Measurements from ENCODE around the gene FAM210A.
"Not testable (repeated sequence)": the region's sequence is repeated elsewhere in the genome, so short reads cannot be mapped to it uniquely, and the experiment has no call there.

FAM210A gene

DNA sequence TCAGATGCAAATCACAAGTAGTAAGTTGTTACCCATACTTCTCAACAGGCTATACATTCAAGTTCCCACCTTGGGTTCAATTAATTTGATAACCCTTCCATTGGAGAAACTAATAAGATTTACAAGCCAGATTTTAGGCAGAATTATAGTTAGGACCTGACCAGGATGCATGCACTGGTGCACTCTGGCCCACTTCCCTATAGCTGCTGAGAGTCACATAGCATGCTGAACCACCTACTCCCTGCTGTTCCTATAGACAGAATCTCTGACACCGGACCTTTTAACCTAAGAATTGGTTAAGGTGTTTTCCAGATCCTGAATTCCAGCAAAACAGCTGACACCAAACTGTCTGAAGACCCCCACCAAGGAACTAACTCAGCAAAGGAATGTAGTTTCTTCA is 26.2 kb downstream of the FAM210A start:
- no peak for DNase-seq

DNA sequence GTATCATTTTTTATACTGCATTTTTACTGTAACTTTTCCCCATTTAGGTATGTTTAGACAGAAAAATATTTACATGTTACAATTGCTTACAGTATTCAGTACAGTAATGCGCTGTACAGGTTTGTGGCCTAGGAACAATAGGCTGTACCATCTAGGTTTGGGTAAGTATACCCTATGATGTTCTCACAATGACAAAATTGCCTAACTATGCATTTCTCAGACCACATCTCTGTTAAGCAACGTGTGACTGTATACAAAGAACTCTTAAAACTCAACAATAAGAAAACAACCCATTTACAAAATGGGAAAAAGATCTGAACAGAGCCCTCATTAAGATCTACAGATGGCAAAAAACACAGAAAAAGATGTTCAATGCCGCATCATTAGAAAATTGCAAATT is 29.4 kb downstream of the FAM210A start:
- DNase-seq = no peak

DNA sequence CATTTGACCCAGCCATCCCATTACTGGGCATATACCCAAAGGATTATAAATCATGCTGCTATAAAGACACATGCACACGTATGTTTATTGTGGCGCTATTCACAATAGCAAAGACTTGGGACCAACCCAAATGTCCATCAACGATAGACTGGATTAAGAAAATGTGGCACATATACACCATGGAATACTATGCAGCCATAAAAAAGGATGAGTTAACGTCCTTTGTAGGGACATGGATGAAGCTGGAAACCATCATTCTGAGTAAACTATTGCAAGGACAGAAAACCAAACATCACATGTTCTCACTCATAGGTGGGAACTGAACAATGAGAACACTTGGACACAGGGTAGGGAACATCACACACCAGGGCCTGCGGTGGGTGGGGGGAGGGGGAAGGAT is 31.0 kb downstream of the FAM210A start:
- not testable (repeated sequence) for DNase-seq

GRCh38 chr18:13690060-13690459 is 36.3 kb downstream of the FAM210A start:
- DNase-seq = not testable (repeated sequence)

DNA sequence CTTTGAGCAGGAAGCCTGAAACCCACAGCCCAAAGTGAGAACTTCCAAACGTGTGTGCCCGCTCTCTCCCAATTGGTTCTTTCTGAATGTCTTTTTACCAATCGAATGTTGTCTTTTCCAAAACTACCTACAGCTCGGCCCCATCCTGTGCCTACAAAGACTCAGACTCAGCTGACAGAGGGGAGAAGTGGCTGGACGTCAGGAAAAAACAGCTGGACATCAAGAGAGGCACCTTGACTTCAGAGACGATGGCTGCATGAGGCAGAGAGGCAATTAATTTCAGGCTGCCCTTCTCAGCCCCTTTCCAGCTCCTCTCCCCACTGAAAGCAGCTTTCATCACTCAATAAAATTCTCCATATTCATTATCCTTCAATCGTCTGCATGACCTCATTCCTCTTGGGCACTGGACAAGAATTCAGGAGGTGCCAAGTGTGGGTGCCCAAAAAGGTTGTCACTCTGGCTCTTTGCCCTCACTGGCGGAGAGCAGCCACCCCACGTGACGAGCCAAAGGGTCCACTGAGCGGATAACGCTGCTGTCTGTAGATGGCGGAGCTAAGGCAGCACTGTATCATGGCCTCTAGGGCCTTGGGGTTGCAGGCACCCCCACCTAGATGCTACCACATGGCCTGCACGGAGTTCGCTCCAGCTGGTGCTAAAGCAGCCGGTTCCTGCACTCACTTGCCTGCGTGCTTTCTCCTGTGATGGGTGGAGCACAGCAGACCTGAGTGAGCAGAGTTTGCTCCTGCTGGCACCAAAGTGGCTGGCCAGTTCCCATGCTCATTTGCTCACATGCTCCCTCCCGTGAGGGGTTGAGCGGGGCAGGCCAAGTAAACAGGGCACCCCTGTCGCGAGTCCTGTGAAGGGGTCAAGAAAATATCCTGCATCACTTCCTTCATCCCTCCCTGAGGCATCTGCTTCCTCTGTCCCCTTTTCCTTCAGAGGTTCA is 37.9 kb downstream of the FAM210A start:
- no peak for DNase-seq

- no peak for DNase-seq
Observed at GRCh38 chr18:13684546-13684945, 41.8 kb downstream of the FAM210A start.

DNA sequence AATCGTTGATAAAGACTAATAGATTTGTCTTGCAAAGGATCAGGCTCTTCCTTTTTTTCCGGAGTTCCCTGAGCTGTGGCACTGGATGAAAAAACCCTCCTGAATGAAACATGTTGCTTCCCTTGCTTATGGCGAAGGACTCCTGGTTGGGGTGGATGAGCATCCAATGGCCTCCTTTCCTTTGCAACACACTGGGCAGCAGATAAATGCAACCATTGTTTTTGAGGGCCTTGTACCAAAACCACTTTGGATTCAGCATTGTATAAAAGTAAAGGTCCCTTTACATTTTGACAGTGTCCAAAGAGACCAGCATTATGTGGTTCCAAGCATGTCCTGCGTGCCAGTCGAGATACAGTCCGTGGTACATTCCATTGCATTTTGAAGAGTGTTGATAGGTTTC is 44.7 kb downstream of the FAM210A start:
- no peak for DNase-seq

DNA sequence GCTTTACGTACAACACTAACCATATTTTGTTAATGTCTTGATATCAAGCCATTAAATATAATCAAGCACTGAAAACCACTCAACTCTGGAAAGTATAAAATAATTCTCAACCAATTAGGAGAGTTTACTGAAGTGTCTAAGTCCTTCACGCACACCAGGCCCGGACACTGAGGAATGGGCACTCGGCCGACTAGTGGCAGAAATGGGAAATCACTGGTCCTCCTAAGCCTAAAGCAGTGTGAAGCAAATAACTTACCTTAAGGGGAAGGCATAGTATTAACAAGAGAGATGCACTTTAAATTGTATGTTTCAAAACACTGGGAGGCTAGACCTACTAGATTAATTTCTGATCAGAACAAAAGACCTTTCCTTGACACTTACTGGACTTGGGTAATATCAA is 45.7 kb downstream of the FAM210A start:
- peak in 1 of 2 experiments; percentile 29 for DNase-seq

DNA sequence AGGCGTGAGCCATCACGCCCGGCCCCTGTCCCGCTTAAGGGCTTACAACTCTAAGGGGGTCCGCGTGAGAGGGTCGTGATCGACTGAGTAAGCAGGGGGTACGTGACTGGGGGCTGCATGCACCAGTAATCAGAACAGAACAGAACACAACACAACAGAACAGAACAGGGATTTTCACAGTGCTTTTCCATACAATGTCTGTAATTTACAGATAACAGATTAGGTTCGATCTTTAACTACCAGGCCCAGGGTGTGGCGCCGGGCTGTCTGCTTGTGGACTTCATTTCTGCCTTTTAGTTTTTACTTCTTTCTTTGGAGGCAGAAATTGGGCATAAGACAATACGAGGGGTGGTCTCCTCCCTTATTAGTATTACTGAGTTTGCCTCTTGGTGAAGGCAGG is 49.0 kb downstream of the FAM210A start:
- DNase-seq = not testable (repeated sequence)

DNA sequence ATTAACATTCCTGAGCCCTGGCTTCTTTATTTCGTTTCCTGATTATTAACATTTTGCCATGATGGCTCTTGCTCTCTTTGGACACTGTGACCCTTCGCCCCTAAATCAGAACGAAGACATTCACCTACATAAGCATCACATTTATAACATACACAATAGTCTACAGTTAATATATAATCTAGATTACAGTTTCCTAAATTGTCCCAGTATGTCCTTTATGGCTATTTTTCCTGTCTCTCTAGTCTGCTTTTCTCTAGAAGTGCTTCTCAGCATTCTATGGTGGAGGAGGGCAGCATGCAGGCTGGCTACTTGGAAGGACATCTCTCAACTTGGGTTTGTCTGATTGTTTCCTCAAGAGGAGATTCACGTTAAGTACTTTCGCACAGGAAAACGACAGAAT is 49.9 kb downstream of the FAM210A start:
- DNase-seq = no peak

DNA sequence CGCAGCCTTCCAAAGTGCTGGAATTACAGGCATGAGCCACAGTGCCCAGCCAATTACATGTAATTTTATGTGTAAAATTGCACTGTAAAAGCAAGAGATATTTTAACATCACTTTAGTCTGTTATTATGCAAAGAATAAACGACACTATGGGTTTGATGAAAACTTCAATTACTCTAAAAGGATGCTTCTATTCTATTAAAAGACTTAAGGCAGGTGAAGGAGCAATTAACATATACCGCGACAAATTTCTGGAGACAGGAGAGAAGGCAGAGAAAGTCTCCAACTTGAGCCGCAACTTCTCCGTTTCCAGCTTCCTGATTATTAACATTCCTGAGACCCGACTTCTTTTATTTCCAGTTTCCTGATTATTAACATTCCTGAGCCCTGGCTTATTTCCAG is 53.7 kb downstream of the FAM210A start:
- no peak for DNase-seq

GRCh38 chr18:13661779-13662256 is 64.5 kb downstream of the FAM210A start:
- DNase-seq = no peak

DNA sequence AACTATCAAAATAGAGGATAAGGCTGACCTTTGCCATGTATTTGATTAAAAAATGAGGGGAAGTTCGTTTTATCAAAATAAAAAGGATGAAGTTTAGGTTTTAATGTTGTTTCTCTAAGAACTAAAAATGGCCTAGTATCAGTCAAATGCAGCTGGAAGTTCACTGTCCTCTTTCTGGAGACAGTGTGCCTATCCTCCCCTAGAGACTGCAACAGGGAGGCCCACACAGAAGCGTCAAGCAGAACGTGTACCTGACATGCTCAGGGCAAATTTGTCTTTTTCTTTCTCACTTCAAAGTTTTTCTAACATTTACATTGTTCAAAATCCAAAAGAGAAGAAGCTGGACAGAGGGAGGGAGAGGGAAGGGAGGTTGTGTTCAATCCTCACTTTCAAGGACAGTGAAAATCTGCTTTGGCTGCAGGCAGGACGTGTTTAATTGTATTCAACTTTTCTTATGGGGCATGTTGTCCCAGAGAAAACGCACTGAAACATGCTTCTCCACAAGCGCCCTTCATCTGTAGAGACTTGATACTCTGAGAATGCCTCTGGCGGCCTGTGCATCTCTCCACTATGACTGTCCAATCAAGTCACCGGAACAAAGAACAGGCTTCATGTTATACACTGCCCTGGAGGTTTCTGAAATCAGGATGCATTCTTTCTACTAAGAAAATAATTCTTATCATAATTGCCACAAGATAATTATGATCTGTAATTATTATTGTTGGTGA is 65.1 kb downstream of the FAM210A start:
- no peak for DNase-seq

GRCh38 chr18:13660510-13660909 is 65.8 kb downstream of the FAM210A start:
- DNase-seq = no peak

- DNase-seq = no peak
Observed at GRCh38 chr18:13658436-13659204, 67.7 kb downstream of the FAM210A start.

DNA sequence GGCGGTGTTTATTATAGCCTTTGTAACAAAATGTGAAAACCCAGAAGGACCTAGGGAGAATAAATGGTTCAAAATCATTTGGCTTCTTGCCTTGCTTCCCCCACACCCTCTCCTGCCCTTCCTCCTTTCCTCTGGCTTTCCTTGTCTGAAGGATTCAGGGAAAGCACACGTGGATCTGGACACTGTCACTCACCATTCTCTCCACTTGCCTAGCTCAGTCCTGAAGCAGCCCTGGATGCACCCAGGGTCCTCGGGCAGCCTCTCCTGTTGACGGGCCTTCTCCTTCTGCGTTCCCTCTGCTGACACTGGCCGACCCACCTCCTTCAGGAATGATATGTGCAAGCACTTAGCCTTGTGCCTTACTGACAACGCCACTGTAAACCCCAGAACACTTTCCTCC is 68.4 kb downstream of the FAM210A start:
- no peak for DNase-seq

GRCh38 chr18:13653746-13654433 is 72.5 kb downstream of the FAM210A start:
- DNase-seq = peak; percentile 3 to 58

GRCh38 chr18:13649397-13650390 is 76.7 kb downstream of the FAM210A start:
- DNase-seq = no peak

GRCh38 chr18:13647761-13648160 is 78.6 kb downstream of the FAM210A start:
- DNase-seq = no peak

GRCh38 chr18:13646633-13647032 is 79.7 kb downstream of the FAM210A start:
- DNase-seq = no peak

DNA sequence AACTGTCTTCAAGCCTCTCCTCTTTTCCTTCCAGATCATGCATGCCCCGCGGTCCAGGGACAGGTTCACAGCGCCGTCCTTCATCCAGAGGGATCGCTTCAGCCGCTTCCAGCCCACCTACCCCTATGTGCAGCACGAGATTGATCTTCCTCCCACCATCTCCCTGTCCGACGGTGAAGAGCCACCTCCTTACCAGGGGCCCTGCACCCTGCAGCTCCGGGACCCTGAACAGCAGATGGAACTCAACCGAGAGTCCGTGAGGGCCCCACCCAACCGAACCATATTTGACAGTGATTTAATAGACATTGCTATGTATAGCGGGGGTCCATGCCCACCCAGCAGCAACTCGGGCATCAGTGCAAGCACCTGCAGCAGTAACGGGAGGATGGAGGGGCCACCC is 81.3 kb downstream of the FAM210A start:
- no peak for DNase-seq
